Measurements from ENCODE around the gene ZBED2. TPM values are rescaled to one million over a fixed set of nuclear protein-coding genes. Genes with fewer than 3 reads are reported as not detected.

Gene ZBED2
- total and polyA plus RNA-seq, 2 of the 13 experiments (the other 11 are each of a cell fraction or from before 2014, with no cell fraction given): 0.04 TPM; not detected in 1

GRCh38 chr3:111609700-111610099, 14.6 kb upstream of the ZBED2 start (continued):
- TF ChIP-seq RFXAP (CRISPR knock-in tag; IDR thresholded peaks at IDR 0.05; ENCODE audit: borderline replicate concordance) (no peak), ZSCAN29 (CRISPR knock-in tag; conservative IDR thresholded peaks at IDR 0.05) (no peak), FOXO1 (CRISPR knock-in tag; IDR thresholded peaks at IDR 0.05) (no peak), ZMYM3 (CRISPR knock-in tag; IDR thresholded peaks at IDR 0.05) (no peak), SNRNP70 (IDR thresholded peaks at IDR 0.05; ENCODE audit: low read depth, low read length) (no peak), ZNF431 (CRISPR knock-in tag; IDR thresholded peaks at IDR 0.05; ENCODE audit: borderline replicate concordance, low read depth) (no peak), ZNF607 (CRISPR knock-in tag; IDR thresholded peaks at IDR 0.05; ENCODE audit: borderline replicate concordance) (no peak), PHF8 (CRISPR knock-in tag; IDR thresholded peaks at IDR 0.05) (no peak), ZNF878 (CRISPR knock-in tag; IDR thresholded peaks at IDR 0.05) (no peak), MATR3 (CRISPR knock-in tag; IDR thresholded peaks at IDR 0.05) (no peak)

- Histone ChIP-seq H3K4me3 (replicated peaks in 1 of 3; ENCODE audit: insufficient read depth in 1 of 3, low read depth in 2 of 3, low read length in 3 of 3) (no peak overlapping the region), H3K79me2 (ENCODE audit: insufficient read depth, low read length) (no peaks in the 10 kb centered on the region), H2AFZ (ENCODE audit: low read length) (no peak overlapping the region), H3K9me3 (ENCODE audit: low read length) (no peaks in the 10 kb centered on the region), H3K9ac (ENCODE audit: insufficient read depth, low read depth, low read length) (no peak overlapping the region), H3K4me1 (ENCODE audit: insufficient read depth, low read length) (no peaks in the 10 kb centered on the region), H3K27me3 (ENCODE audit: control insufficient read depth in 1 of 2, insufficient read depth in 2 of 2, low read length in 2 of 2) (no peaks in the 10 kb centered on the region), H4K20me1 (ENCODE audit: insufficient read depth, low read length) (no peaks in the 10 kb centered on the region), H3K4me2 (ENCODE audit: low read depth, low read length) (no peak overlapping the region), H3K36me3 (replicated peaks in 1 of 2; ENCODE audit: control insufficient read depth in 1 of 2, insufficient read depth in 2 of 2, low read length in 2 of 2) (no peaks in the 10 kb centered on the region), H3K27ac (ENCODE audit: extremely low read length, insufficient read depth, low read length) (no peak overlapping the region)
- intact Hi-C loops (cut with micrococcal nuclease; ENCODE audit: unreplicated experiment): no loop called here
- BruUV-seq (replicated peaks): no TSS peak
- 48% methylated on average over 2 of the region's 2 CpGs for WGBS (ENCODE audit: low lambda C conversion rate)
- CTCF ChIA-PET (ENCODE audit: low intra/inter-chr PET ratio, low total read pairs): no interaction called here
- in situ Hi-C loops (cut with HindIII; ENCODE audit: extremely low pct_ligation_motif_present, low pct_unique_long_range_greater_than_20kb): no loop called here
- DNase-seq (ENCODE audit: low spot score): no peak
- POLR2A ChIA-PET: no interaction called here
- no peak for ATAC-seq
- no peak for FAIRE-seq
- TF ChIP-seq NFKBIZ (CRISPR knock-in tag; IDR thresholded peaks at IDR 0.05) (no peak), THAP9 (CRISPR knock-in tag; IDR thresholded peaks at IDR 0.05; ENCODE audit: borderline replicate concordance) (no peak), ZBTB20 (CRISPR knock-in tag; IDR thresholded peaks at IDR 0.05; ENCODE audit: borderline replicate concordance, low read depth) (no peak), TRIM24 (CRISPR knock-in tag; IDR thresholded peaks at IDR 0.05) (no peak), ZBTB34 (CRISPR knock-in tag; IDR thresholded peaks at IDR 0.05) (no peak), ZNF235 (CRISPR knock-in tag; IDR thresholded peaks at IDR 0.05; ENCODE audit: borderline replicate concordance) (no peak)
- TF ChIP-seq, protein P1, sequence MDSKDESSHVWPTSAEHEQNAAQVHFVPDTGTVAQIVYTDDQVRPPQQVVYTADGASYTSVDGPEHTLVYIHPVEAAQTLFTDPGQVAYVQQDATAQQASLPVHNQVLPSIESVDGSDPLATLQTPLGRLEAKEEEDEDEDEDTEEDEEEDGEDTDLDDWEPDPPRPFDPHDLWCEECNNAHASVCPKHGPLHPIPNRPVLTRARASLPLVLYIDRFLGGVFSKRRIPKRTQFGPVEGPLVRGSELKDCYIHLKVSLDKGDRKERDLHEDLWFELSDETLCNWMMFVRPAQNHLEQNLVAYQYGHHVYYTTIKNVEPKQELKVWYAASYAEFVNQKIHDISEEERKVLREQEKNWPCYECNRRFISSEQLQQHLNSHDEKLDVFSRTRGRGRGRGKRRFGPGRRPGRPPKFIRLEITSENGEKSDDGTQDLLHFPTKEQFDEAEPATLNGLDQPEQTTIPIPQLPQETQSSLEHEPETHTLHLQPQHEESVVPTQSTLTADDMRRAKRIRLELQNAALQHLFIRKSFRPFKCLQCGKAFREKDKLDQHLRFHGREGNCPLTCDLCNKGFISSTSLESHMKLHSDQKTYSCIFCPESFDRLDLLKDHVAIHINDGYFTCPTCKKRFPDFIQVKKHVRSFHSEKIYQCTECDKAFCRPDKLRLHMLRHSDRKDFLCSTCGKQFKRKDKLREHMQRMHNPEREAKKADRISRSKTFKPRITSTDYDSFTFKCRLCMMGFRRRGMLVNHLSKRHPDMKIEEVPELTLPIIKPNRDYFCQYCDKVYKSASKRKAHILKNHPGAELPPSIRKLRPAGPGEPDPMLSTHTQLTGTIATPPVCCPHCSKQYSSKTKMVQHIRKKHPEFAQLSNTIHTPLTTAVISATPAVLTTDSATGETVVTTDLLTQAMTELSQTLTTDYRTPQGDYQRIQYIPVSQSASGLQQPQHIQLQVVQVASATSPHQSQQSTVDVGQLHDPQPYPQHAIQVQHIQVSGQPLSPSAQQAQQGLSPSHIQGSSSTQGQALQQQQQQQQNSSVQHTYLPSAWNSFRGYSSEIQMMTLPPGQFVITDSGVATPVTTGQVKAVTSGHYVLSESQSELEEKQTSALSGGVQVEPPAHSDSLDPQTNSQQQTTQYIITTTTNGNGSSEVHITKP (CRISPR knock-in tag; IDR thresholded peaks at IDR 0.05; ENCODE audit: low read depth): no peak
Observed at GRCh38 chr3:111608383-111608782, 13.2 kb upstream of the ZBED2 start.
